CD4-positive, alpha-beta T cell treated with Interleukin-1 beta for 1 hour (primary cell): ENCODE data around the gene COA6.

Experiments
- DNase-seq, 2 donors: peaks; one replicate each; pipeline ENCODE4 v3.0.0-alpha.2; 2020 to 2022

The COA6 gene

GRCh38 chr1:234373064-234373958 lies at the start of gene COA6:
Gene COA6, plus strand, starts transcription at chr1:234373456. Its CDS starts 11 bp downstream, at chr1:234373467.
- DNase-seq, result peak; percentile 90 to 92

- no peak for DNase-seq
Observed at GRCh38 chr1:234324821-234325220, 48.4 kb upstream of the COA6 start.

GRCh38 chr1:234325878-234326496 lies 47.3 kb upstream of the COA6 start:
- DNase-seq, result no peak

GRCh38 chr1:234326497-234327366 lies 46.5 kb upstream of the COA6 start:
- DNase-seq, result peak; percentile 61 to 70

GRCh38 chr1:234327577-234328164 lies 45.6 kb upstream of the COA6 start:
- DNase-seq, result no peak

GRCh38 chr1:234330843-234331215 lies 42.4 kb upstream of the COA6 start:
- no peak for DNase-seq

GRCh38 chr1:234331507-234331906 lies 41.7 kb upstream of the COA6 start:
- DNase-seq, result peak in 1 of 2 donors; percentile 49

- no peak for DNase-seq
Observed at GRCh38 chr1:234336359-234336758, 36.9 kb upstream of the COA6 start.

- no peak for DNase-seq
Observed at GRCh38 chr1:234337233-234337632, 36.0 kb upstream of the COA6 start.

GRCh38 chr1:234340528-234340927 lies 32.7 kb upstream of the COA6 start:
- no peak for DNase-seq

GRCh38 chr1:234342774-234343173 lies 30.5 kb upstream of the COA6 start:
- DNase-seq, result no peak

GRCh38 chr1:234345237-234345636 lies 28.0 kb upstream of the COA6 start:
- DNase-seq, result no peak

- DNase-seq, result no peak
Observed at GRCh38 chr1:234348964-234349363, 24.3 kb upstream of the COA6 start.

GRCh38 chr1:234355782-234356510 lies 17.3 kb upstream of the COA6 start:
- no peak for DNase-seq

- DNase-seq, result peak; percentile 59 to 63
Observed at GRCh38 chr1:234356615-234357269, 16.5 kb upstream of the COA6 start.

GRCh38 chr1:234357831-234358230 lies 15.4 kb upstream of the COA6 start:
- no peak for DNase-seq

- DNase-seq, result no peak
Observed at GRCh38 chr1:234361102-234361603, 12.1 kb upstream of the COA6 start.

GRCh38 chr1:234362558-234362957 lies 10.7 kb upstream of the COA6 start:
- DNase-seq, result no peak

GRCh38 chr1:234368320-234369032 lies 4.8 kb upstream of the COA6 start:
- peak; percentile 4 to 18 for DNase-seq

- DNase-seq, result no peak
Observed at GRCh38 chr1:234369033-234369430, 4.2 kb upstream of the COA6 start.

GRCh38 chr1:234369784-234370183 lies 3.5 kb upstream of the COA6 start:
- no peak for DNase-seq
